GM18519 (cell line): Measurements from ENCODE around the gene PIGV.
"Not testable (repeated sequence)": the region's sequence is repeated elsewhere in the genome, so short reads cannot be mapped to it uniquely, and the experiment has no call there.

Experiments used
- ATAC-seq: cut with Tn5 transposase; IDR thresholded peaks from one replicate; pipeline ENCODE4 v1.9.1; 2021; ENCODE audit warnings: mild to moderate bottlenecking, moderate library complexity; ENCODE audit not compliant: unreplicated experiment, low FRiP score

Gene PIGV

DNA sequence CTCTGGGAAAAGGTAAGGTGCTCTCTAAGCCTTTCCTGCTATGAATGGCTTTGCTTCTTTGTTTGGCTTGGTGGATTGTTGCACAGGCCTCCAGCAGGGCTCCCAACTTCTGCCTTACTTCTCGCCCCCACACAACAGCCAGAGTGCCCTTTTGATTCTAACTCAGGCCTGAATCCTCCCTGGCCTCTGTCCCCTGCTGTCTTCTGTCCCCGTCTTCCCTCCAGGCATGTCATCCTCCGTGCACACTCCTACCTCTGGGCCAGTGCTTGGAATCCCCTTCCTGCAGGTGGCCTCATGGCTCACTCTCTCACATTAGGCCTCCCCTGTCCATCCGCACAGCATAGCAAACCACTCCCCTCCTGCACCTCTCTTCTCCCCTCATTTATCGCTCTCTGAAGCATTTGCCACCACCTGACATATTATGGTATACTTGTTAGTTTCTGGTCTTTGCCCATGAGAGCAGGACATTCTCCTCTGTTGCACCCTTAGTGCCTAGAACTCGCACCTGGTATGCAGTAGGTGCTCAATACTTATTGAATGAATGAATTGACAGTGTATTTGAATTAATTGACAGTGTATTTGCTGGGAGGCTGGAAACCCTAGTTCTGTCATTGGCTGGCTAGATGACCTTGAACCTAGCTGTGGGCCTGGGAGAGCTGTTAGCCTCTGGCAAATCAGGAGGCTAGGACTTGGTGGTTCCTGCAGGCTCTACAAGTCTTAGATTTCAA lies 41.6 kb downstream of the PIGV start:
- no peak for ATAC-seq

DNA sequence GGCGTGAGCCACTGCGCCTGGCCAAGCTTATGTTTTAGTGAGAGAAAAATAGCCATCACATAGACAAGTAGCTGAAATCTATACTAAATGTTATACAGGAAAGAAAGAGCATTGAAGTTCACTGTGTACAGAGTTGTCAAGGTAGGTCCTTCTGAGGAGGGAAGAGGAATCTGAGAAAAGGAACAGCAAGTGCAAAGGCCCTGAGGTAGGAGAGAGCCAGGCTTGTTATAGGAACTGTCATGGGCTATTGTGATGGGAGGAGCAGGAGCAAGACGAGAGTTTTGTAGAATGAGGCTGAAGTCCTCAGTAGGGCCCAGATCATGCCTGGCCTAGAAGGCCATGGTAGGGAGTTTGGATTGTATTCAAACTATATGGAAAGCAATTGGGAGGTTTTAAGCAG lies 43.3 kb downstream of the PIGV start:
- ATAC-seq = no peak

DNA sequence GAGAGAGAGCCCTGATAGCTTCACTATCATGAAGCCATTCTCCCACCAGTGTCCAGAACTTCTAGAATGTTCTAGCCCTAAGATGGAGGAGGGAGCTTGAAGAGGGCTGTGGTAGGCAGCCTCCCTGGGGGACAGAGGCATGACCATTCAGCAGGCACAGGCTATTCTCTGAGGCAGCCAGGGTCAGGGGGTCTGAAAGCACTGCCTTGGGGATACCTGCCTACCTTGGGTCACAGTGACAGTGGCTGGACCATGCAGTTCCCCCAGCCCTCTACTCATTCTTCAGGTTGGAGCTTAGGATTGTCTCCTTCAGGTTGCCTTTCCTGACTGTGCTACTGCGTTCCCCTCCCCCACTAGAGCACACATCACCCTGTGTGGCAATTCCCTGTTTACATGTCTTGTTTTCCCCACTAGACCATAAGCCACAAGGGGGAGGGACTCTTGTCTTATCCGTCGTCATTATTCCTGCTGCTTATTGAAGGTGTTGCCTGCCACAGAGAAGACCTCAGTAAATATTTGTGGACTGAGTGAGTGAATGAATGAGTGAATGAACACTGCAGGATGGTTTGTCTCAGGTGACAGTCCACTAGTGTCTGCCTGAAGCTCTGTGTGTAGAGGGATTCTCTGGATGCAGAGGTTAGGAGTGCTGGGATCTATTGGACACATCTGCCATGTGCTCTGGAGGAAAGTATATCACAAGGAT lies 43.9 kb downstream of the PIGV start:
- ATAC-seq = no peak

DNA sequence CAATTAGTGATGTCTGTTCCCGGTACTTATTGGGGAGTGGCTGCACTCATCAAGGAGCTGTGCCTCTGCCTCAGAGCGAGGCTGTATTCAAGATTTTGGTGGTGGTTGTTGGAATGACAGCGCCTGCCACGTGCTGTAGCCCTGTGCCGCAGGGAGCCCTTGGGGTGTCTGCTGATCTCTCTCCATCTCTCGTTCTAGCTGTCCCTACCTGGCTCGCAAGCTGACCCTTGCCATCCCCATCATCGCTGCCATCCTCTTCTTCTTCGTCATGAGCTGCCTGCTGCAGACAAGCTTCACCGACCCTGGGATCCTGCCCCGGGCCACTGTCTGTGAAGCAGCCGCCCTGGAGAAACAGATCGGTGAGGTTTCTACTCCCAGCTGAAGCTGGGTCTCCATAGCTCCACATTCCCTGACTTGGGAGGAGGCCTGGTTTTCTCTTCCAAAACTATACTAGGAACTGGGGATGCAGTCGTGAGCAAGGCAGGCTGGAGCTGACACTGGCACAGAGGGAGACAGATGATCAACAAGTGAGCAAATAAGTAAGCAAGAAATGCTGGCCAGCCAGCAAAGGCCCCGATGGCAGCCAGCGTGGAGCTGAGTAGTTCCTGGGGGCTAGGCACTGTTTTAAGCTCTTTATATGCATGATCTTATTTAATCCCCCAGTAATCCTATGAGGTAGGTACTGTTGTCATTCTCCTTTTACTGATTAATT lies 44.7 kb downstream of the PIGV start:
- no peak for ATAC-seq

DNA sequence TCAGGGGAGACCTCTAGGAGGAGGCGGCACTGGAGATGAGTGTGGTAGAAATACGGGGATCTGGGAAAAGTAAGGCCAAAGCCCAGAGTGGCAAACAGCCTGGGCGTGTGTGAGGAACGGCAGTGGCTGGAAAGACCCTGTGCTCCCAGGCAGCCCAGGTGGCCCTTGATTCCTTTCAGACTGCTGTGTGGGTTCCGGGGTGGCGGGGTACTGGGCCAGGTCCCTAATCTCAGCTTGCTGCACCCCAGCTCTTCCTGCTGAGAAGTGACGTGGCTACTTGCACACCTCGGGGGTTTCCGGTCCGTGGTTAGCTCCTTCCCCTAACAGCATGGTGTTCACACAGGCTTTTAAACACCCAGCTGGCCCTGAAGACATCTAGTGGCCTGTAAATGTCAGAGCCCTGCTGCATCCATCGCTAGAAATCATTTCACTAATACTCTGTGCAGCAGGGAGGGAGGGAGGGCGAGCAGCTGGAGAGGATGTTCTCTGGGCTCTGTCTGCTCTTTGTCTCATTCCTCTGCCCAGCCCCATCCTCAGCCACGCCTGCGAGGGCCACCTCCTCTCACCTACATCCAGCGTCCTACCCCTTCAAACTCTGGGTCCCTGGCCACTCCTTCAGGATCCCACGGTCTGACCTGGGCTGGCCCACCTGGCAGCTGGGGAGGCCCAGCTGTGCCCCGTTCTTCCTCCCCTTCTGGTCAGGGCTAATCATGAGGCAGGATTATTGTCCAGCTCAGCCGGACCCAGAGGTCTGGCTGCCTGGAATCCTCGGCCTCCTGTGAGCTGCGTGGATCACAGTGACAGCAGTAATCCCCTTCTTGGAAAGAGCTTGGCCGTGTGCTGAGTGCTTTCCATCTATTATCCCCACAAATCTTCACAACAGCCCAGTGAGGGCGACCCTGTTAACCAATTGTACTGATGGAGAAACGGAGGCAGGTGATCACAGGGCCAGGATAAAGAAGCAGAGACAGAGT lies 46.0 kb downstream of the PIGV start:
- peak; percentile 52 for ATAC-seq

DNA sequence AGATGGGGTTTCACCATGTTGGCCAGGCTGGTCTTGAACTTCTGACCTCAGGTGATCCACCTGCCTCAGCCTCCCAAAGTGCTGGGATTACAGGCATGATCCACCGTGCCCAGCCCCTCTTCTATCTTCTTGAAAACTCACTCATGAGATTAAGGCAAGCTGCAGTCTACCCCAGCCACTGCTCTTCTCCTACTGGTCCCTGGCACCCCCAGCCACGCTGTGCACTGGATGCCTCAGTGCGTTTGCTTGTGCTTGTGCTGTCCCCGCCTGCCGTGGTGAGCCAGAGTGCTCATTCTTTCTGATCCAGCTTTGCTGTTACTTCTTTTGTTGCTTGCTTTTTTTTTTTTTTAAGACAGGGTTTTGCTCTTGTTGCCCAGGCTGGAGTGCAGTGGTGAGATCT lies 49.9 kb downstream of the PIGV start:
- not testable (repeated sequence) for ATAC-seq

DNA sequence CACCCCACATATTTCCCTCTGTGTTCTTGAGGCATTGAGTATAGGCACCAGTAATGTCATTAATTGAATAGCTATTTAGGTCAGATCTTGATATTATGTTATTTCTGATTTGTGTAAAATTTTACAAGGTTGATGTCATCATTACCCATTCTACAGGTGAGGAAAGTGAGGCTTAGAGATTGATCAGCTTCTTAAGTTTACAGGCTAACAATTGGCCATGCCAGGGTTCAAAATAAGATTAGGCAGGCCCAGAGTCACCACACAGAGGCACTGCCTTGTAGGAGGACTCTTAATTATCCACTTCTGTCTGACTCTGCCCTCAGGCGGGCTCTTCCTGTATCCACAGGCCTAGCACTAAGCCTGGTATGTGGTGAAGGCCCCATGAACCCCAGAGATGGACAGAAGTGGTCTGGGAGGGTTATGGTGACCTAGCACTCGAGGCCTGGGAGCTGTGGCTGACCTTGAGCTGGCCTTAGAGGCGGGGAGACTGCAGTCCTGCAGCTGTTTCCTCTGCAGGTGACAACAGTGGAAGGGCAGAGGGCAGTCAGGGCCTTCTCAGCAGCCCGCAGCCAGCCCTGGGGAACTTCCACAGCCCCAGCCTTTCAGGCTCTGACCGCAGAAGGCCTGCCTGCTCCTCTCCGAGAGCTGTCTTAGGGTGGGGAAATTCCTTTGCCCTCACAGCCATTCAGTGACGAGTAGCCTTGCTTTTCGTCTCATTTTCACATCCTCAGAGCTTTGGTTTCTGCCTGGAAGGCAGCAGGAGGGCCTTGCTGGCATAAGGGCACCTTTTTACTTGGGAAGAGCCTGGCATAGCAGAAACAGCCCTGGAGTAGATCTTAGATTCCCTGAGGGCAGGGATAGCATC lies 51.0 kb downstream of the PIGV start:
- ATAC-seq = peak; percentile 74

DNA sequence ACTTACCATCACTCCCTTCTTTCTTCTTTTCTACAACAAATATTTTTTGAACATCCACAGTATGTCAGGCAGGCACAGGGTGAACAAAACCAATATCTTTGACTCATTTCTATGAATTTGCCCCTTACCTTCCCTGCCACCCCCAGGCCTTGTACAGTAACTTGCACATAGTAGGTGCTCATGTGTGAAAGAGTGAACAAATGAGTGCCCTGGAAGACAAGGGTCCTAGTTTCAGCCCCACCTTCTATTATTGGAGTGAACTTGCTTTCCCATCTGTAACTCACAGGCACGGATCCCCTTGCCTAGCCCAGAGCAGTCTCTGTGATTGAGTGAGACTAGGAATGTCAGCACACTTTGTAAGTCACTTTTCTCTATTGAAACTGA lies 51.6 kb downstream of the PIGV start:
- ATAC-seq = no peak

DNA sequence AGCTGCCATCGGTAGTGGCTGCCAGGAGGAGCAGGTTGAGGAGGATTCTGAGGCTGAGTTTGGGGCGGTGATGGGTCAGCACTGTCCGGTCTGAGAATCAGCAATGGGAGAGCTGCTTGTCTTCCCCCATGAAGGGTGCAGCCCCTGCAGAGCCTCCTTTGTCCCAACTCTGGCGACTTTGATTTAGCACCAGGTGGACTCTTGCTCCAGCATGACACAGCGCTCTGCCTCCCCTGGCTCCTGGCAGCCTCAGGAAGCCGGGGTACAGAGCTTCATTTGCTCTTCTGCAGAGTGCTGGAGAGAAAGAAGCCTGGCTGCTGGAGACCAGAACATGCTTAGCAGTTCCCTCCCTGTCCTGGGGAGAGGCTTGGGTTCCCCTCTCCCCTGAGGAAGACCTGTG lies 52.0 kb downstream of the PIGV start:
- ATAC-seq = no peak

DNA sequence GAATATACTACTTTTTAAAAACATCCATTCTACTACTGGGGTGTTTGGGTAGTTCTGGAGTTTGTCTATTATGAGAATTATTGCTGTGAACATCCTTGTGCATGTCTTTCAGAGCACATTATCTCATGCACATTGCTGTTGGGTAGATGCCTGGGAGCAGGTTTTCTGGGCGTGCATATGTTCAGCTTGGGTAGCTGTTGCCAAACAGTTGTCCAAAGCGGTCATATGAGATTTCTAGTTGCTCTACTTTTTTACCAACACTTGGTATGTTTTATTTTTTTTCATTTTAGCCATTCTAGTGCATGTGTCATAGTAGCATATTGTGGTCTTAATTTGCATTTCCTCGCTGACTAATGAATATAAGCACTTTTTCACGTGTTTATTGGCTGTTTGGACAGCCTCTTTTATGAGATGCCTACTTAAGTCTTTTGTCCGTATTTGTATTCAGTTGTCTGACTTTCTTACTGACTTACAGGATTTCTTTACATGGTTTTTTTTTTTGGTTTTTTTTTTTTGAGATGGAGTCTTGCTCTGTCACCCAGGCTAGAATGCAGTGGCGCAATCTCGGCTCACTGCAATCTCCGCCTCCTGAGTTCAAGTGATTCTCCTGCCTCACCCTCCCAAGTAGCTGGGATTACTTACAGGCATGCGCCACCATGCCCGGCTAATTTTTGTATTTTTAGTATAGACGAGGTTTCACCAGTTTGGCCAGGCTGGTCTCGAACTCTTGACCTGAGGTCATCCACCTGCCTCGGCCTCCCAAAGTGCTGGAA lies 56.9 kb downstream of the PIGV start:
- no peak for ATAC-seq

DNA sequence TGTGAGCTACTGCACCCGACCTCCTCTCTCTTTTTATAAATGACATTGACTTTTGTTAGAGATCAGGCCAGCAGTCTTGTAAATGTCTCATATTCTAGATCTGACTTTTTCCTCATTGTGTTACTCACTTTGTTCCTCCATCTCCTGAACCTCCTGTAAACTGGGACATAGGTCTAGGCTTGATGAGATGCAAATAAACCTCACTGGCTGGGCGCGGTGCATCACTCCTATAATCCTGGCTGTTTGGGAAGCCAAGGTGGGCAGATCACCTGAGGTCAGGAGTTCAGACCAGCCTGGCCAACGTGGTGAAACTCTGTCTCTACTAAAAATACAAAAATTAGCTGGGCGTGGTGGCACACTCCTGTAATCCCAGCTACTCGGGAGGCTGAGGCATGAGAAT lies 60.1 kb downstream of the PIGV start:
- ATAC-seq = not testable (repeated sequence)
